Spleen (tissue), 13 donors: ENCODE data around the gene MPP1. TPM values are rescaled to one million over a fixed set of nuclear protein-coding genes. Genes with fewer than 3 reads are reported as not detected.

Source experiments
- DNase-seq: peaks from one replicate; pipeline ENCODE4 v3.0.0-alpha.2; 2020
- H3K27ac ChIP-seq, 8 donors: fragments of 200-600 bp; sonication (generic) in 7 of 8; 1 replicate in 4 of 8; 2 replicates in 4 of 8; pipeline versions ENCODE4 v1.5.0 to v1.8.0; 2016 to 2021; ENCODE audit warnings: inconsistent platforms in 4 of 8, mild to moderate bottlenecking in 4 of 8, moderate library complexity in 1 of 8
- H3K27me3 ChIP-seq, 7 donors: fragments of 200-600 bp; sonication (generic) in 6 of 7; replicated peaks in 1 of 7; 1 replicate in 4 of 7; 2 replicates in 3 of 7; pipeline versions ENCODE4 v1.5.0 to v1.8.0; 2016 to 2021; ENCODE audit warnings: inconsistent platforms in 3 of 7, mild to moderate bottlenecking in 1 of 7
- H3K36me3 ChIP-seq, 6 donors: fragments of 200-600 bp; sonication (generic) in 5 of 6; 1 replicate in 4 of 6; 2 replicates in 2 of 6; pipeline versions ENCODE4 v1.5.0 to v1.8.0; 2016 to 2021; ENCODE audit warnings: inconsistent platforms in 2 of 6
- H3K4me1 ChIP-seq, 6 donors: fragments of 200-600 bp; sonication (generic) in 5 of 6; 1 replicate in 3 of 6; 2 replicates in 3 of 6; pipeline versions ENCODE4 v1.5.0 to v1.8.0; 2016 to 2021; ENCODE audit warnings: inconsistent platforms in 3 of 6
- H3K4me3 ChIP-seq, 8 donors: fragments of 200-600 bp; sonication (generic) in 7 of 8; 1 replicate in 4 of 8; 2 replicates in 4 of 8; pipeline versions ENCODE4 v1.5.0 to v1.8.0; 2016 to 2021; ENCODE audit warnings: inconsistent platforms in 4 of 8, mild to moderate bottlenecking in 4 of 8, moderate library complexity in 2 of 8
- H3K9me3 ChIP-seq, 8 donors: fragments of 200-600 bp; sonication (generic) in 7 of 8; 1 replicate in 4 of 8; 2 replicates in 4 of 8; pipeline versions ENCODE4 v1.5.0 to v1.8.0; 2016 to 2021; ENCODE audit warnings: inconsistent platforms in 4 of 8
- POLR2A ChIP-seq, 3 donors: fragments of 450-650 bp; IDR thresholded peaks; one replicate each; pipeline ENCODE4 v1.5.1; 2017; ENCODE audit warnings: antibody characterized with exemption in 3 of 3, mild to moderate bottlenecking in 1 of 3
- POLR2AphosphoS5 ChIP-seq, 3 donors: sonication (generic); formaldehyde crosslinking; IDR thresholded peaks; one replicate each; pipeline ENCODE4 v1.5.1; 2017; ENCODE audit warnings: antibody characterized with exemption in 3 of 3
- WGBS, 5 donors: extraction: QIAGEN DNeasy Blood & Tissue Kit in 3 of 5; methylation state at CpG; one replicate each; pipeline versions ENCODE4 v1.1.5 to v1.1.7; 2013 to 2018; 5-methylcytosine and 5-hydroxymethylcytosine counted together
- intact Hi-C: fragments of 100-400 bp; cut with DNase I; formaldehyde crosslinking; loops from one replicate; pipeline ENCODE4 v1.15.0; 2023; ENCODE audit warnings: low total_unique reads
- long read RNA-seq, 2 donors: transcript quantifications; one replicate each; lab custom pipeline, GENCODE V29; 2026
- polyA plus RNA-seq, 3 donors: library from polyadenylated mRNA; stranded (reverse); fragments of 200-250 nt; gene quantifications; one replicate each; pipeline ENCODE4 v1.2.1, GENCODE V29; 2013
- total RNA-seq, 7 donors: library from RNA; depleted of rRNA in 3 of 7; stranded (reverse); fragments of >200 nt in 3 of 7; fragmentation: NEBNext Ultra II Directional in 4 of 7; extraction: Animal tissue kit (Norgen Biotek cat#: 25700) in 4 of 7; gene quantifications; one replicate each; pipeline versions ENCODE4 v1.1.0 to v1.2.1, GENCODE V29; 2016 to 2021
- TF ChIP-seq, protein P1 (sequence below), 11 experiments: fragments of 200-600 bp in 7 of 11; fragments of 450-650 bp in 4 of 11; sonication (generic) in 4 of 11; IDR thresholded peaks in 8 of 11; conservative IDR thresholded peaks in 3 of 11; 1 replicate in 7 of 11; 2 replicates in 4 of 11; pipeline versions ENCODE4 v1.4.0 to v1.8.0; 2016 to 2021; ENCODE audit warnings: antibody characterized with exemption in 11 of 11, inconsistent platforms in 4 of 11, mild to moderate bottlenecking in 1 of 11
- donor health status: healthy with polysubstance abuse.
- donor health status: DM: no; HTN: no; CAD: no; lungs with moderate emphysema.
- donor health status: DM: no; HTN: no; CAD: no.
- donor health status: Bipolar disorder and iron deficiency.
- donor health status: healthy.
- donor health status: DM: no; HTN: no; CAD: no.
- donor health status: DM: yes; HTN: yes; CAD: no.

The MPP1 gene
- total RNA-seq (100 to 1,000 TPM in 3 of 7 donors, 10 to 100 TPM in 4; 76.5 to 122 (median 90.7) TPM), polyA plus RNA-seq (10 to 100 TPM; 24.3 to 45.9 (median 31.8) TPM)
- long read RNA-seq, donor 1, transcript MPP1-202 (12 exons, 2,042 nt) = major isoform, 44 of 108 reads
- long read RNA-seq, donor 1, transcript MPP1-216 (3 exons, 2,378 nt) = minor isoform, 7 of 108 reads
- long read RNA-seq, donor 1, partial matches to known transcripts = 55 of 108 reads
- long read RNA-seq, donor 1, other reads (novel, unspliced or antisense) = 0 of 108 reads
- long read RNA-seq, donor 2, transcript MPP1-202 (12 exons, 2,042 nt) = major isoform, 35 of 69 reads
- long read RNA-seq, donor 2, transcript MPP1-216 (3 exons, 2,378 nt) = minor isoform, 5 of 69 reads
- long read RNA-seq, donor 2, partial matches to known transcripts = 24 of 69 reads
- long read RNA-seq, donor 2, other reads (novel, unspliced or antisense) = 0 of 69 reads

DNA sequence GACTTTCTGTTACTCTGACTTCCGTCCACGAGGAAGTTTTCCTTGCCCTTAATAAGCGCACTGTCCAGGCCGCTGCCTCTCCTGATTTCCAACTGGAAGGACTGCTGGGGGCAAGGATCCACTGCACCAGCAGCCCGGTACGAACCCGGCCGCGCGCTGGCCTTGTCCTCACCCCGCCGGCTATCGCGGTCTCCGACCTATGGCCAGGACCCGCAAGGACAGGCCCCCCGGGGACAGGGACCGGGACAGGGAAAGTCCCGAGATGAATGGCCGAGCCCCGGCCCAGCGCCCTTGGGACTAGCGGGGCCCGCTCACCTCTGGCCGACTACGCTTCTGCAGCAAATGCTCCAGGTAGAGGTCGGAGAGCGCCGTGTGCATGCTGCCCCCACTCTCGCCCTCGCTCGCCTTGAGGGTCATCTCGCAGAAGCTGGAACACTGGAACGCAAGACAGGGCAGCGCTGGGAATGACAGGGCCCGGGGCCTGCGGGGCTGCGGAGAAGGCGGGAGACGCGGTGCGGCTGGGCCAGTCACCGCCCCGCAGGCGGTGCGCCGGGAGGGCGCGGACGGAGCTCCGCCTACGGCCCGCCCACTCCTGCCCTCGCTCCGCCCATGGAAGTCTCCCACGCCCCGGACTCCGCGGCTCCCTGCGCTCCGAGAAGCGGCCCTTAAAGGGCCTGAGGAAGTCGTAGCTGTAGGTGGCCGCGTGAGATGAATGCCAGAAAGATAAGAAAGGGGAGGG, at the start of gene MPP1:
Gene MPP1, minus strand, starts transcription at position 529 of the 739 bp plus-strand sequence. Its CDS starts 112 bp downstream, at position 417.
- Histone ChIP-seq H3K27me3 (no peaks in the 10 kb centered on the region), H3K27ac (peak within 1 kb of the TSS; percentile 42 to 90 (median 82)), H3K4me1 (peaks cover 0 to 55% (median 27%) of the 10 kb centered on the region in 6 donors), H3K9me3 (peaks cover 0 to 9% (median 0%) of the 10 kb centered on the region in 8 donors), H3K4me3 (peak within 1 kb of the TSS; percentile 60 to 87 (median 64)), H3K36me3 (no peaks in the 10 kb centered on the region)
- intact Hi-C loops = no loop called here
- TF ChIP-seq, protein P1, sequence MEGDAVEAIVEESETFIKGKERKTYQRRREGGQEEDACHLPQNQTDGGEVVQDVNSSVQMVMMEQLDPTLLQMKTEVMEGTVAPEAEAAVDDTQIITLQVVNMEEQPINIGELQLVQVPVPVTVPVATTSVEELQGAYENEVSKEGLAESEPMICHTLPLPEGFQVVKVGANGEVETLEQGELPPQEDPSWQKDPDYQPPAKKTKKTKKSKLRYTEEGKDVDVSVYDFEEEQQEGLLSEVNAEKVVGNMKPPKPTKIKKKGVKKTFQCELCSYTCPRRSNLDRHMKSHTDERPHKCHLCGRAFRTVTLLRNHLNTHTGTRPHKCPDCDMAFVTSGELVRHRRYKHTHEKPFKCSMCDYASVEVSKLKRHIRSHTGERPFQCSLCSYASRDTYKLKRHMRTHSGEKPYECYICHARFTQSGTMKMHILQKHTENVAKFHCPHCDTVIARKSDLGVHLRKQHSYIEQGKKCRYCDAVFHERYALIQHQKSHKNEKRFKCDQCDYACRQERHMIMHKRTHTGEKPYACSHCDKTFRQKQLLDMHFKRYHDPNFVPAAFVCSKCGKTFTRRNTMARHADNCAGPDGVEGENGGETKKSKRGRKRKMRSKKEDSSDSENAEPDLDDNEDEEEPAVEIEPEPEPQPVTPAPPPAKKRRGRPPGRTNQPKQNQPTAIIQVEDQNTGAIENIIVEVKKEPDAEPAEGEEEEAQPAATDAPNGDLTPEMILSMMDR (IDR thresholded peaks at IDR 0.05 in 8 of 11, conservative IDR thresholded peaks at IDR 0.05 in 3 of 11) = peak in 1 of 11 experiments; percentile 27
- no peak for TF ChIP-seq POLR2A (IDR thresholded peaks at IDR 0.05)
- TF ChIP-seq POLR2AphosphoS5 (IDR thresholded peaks at IDR 0.05) = peak; percentile 65 to 86 (median 82)
- DNase-seq = peak; percentile 93
- WGBS, 5 donors = 0 to 46% (median 1%) methylated on average over 14 to 65 of the region's 65 CpGs

- WGBS, 5 donors = 83 to 100% (median 94%) methylated on average over 1 of the region's 1 CpG
- no peak for TF ChIP-seq POLR2AphosphoS5 (IDR thresholded peaks at IDR 0.05)
- TF ChIP-seq, protein P1 (IDR thresholded peaks at IDR 0.05 in 8 of 11, conservative IDR thresholded peaks at IDR 0.05 in 3 of 11) = no peak
These were observed 45.8 kb upstream of the MPP1 start for GRCh38 chrX:154850957-154851611.

GRCh38 chrX:154840856-154841255, 35.6 kb upstream of the MPP1 start:
- H3K9me3 ChIP-seq = no peaks in the 10 kb centered on the region
- intact Hi-C loops = no loop called here
- no peaks in the 10 kb centered on the region for H3K36me3 ChIP-seq
- no peaks in the 10 kb centered on the region for H3K27me3 ChIP-seq
- H3K4me1 ChIP-seq = no peaks in the 10 kb centered on the region
- 77 to 92% (median 87%) methylated on average over 2 of the region's 2 CpGs for WGBS, 5 donors
- no peak for TF ChIP-seq POLR2A (IDR thresholded peaks at IDR 0.05)
- TF ChIP-seq, protein P1 (IDR thresholded peaks at IDR 0.05 in 8 of 11, conservative IDR thresholded peaks at IDR 0.05 in 3 of 11) = peak in 10 of 11 experiments; percentile 33 to 58 (median 39)
- DNase-seq = no peak
- no peak overlapping the region for H3K27ac ChIP-seq
- H3K4me3 ChIP-seq = no peak overlapping the region

More at GRCh38 chrX:154850957-154851611, 45.8 kb upstream of the MPP1 start:
- no peak overlapping the region for H3K27ac ChIP-seq
- H3K36me3 ChIP-seq = peaks cover 0 to 2% (median 0%) of the 10 kb centered on the region in 6 donors
- H3K4me3 ChIP-seq = no peak overlapping the region
- no peaks in the 10 kb centered on the region for H3K27me3 ChIP-seq
- no peaks in the 10 kb centered on the region for H3K9me3 ChIP-seq
- intact Hi-C loops = no loop called here
- no peak for DNase-seq
- no peaks in the 10 kb centered on the region for H3K4me1 ChIP-seq
